ENCODE data around the gene GRM8.

The GRM8 gene

GRCh38 chr7:126656165-126656564 lies 596.6 kb downstream of the GRM8 start:
- no peak for DNase-seq

DNA sequence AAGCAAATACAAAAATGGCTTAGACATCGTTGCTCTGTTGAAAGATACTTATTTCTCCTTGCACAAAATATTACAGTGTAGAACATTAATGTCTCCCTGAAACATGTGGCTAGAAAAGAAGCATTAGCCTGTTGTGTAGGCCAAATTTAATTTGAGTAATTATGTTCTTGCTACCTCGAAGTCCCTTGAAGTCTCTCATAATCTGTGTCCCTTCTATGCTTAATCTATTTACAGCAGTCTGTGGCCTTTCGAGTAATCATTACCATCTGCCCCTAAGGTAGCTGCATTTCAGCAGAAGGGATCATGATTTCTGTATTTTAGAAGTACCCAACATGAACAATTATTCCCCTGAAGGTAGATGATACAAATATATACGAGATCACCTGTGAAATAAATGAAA lies 615.2 kb downstream of the GRM8 start:
- DNase-seq = no peak

DNA sequence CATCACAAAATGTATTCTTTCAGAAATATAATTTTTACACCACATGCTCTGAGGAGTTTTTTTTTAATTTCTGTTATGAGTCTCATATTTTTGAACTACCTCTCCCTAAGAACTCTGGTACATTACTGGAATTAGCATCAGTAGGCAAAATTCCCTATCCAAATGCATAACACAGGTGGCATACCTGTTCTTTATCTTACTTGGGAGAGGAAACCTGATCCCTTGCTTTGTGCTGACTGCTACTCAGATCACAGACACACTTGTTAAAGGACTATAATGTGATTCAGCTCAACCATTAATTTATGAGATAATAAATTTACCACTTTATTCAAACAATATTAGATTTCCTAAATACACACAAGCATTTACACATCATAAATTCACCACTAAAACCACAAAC lies 617.2 kb downstream of the GRM8 start:
- DNase-seq = no peak

- no peak for DNase-seq
Measured at GRCh38 chr7:126608339-126608776, 644.4 kb downstream of the GRM8 start.

GRCh38 chr7:126606331-126606730 lies 646.4 kb downstream of the GRM8 start:
- DNase-seq = no peak

DNA sequence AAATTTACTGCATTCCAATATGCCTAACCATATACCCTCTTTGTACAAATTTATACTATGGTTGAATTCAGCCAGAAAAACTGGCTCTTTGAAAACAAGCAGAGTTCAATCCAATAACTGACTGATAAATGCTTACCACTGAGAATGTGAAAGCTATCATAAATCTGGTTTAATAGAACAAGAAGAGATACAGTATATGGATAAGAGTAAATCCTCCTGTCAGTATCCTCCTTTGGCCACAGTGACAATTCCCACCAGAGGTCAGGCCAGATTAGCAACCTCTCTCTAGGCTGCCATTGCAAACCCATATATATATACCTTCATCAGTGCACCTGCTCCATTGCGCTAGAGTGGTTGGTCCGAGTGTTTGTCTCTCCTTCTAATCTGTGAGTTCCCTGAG lies 647.2 kb downstream of the GRM8 start:
- no peak for DNase-seq

DNA sequence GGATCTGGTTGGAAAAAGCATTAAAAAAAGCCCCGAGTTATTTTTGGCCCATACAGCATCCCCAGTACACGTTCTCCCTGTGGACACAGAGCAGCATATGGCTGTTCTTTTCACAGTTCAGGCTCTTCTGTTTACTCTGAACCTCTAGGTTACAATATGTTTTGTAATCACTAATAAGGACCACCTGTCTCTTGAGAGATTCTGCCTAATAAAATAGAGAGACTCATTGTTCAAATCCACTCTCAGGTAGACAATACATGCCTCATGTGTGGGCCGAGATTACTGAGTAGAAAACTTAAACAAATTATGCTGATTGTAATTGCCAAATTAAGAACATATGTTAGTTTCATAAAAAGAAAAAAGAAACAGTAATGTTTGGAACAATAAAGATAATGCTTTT lies 647.7 kb downstream of the GRM8 start:
- no peak for DNase-seq

- no peak for DNase-seq
Measured at GRCh38 chr7:126589068-126589684, 663.6 kb downstream of the GRM8 start.

DNA sequence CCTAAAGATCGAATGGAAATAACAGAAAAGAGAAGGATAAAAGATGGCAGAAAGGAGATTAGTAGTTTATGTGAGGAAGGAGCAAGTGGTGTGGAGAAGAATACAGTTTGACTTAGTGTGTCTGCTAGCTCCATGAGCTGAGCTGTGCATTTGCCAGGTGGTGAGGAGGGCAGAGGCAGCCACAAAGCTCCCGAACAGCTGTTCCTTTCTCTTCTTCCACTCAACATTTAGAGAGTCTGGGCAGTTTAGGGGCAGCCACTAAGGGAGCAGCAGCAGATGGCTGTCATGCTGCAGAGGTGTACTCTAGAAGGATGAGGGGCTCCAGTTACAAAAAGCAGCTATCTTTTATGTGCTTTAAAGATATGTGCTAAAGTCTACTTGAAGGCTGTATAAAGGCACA lies 674.4 kb downstream of the GRM8 start:
- no peak for DNase-seq

DNA sequence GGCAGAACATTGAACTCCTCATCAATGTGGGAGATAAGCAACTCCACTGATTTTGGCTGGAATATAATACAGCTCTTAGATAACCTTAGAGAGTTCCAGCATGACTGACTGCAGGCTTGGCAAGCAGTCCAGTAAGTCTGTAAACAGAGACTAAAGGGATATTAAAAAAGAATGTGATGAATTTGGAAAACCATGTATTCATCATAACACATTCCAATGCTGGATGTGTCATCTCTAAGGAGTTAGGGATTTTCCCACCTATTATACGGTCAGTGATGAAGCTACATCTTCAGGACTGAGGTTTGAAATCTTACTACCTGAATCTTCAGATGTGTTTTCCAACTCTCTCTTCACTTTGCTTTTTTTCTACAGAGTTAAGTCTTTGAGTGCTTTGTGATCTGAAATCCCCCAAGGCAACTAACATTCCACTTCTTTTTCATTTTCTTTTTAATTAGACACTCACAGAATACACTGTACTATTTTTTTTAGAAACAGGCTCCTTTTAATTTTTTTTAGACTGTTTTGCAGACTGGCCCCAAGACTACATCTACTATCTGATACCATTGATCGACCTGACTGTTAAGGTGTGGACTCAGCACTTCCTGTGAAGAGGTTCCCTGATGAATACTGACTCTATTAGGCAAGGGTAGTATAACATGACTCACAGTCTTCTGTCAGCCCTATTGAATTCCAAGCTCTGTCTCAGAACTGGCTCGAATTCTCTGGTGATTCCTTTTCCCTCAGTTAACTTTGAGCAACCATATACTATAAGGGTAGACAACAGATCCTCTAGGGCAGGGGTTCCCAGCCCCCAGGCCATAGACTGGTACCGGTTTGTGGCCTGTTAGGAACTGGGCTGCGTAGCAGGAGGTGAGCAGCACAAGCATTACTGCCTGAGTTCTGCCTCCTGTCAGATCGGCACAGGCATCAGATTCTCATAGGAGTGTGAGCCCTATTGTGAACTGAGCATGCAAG lies 678.2 kb downstream of the GRM8 start:
- DNase-seq = no peak

DNA sequence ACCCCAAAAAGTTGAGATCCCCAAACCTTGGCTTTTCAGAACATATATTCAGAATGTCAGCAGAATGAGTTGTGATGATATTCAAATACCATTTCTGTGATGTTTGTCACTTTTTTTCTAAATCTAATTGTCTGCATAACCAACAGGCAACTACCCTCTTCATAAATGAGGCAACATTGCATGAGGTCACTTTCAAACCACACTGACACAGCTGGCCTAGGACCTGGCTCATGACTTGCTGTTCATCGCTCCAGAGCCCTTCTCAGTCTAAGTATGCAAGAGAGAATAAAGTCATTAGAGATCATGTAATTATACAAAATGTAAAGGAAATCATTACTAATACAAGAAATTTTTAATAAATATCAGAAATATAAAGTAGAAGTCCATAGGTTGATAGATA lies 681.9 kb downstream of the GRM8 start:
- DNase-seq = no peak

DNA sequence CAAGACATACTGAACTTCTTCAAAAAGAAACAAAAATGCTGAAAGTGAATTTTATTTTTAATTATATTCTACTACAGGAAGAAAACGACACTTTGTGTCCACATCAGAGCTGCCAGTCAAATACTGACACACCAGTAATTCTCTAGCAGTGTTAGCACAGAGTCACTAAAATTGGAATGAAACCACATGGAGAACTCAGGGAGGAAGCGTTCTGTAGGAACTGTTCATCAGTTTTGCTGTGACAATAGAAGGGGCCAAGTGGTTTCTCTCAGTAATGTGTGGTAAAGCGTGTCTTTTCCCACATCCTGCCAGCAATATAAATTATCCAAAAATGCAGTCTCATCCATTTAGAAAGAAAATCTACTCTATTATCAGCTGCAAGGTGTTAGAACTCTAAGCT lies 683.3 kb downstream of the GRM8 start:
- DNase-seq = no peak

GRCh38 chr7:126557271-126557670 lies 695.5 kb downstream of the GRM8 start:
- DNase-seq = no peak

DNA sequence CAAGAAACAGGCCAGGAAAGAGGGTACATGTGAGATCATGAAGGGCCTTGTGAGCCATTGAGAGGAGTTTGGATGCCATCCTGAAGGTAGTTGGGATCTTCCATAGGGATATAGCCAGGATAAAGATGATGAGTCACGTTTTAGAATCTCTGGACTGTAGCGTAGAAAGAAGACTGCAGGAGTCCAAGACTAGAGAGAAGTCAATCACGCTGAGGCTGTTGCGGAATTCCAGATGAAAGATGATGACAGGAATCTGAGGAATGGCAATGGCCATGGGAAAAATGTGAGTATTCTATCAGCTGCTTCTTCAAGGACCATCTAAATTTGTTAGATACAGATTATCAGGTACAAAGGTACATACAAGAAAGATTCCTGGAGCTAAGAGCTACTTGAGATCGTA lies 711.3 kb downstream of the GRM8 start:
- no peak for DNase-seq

DNA sequence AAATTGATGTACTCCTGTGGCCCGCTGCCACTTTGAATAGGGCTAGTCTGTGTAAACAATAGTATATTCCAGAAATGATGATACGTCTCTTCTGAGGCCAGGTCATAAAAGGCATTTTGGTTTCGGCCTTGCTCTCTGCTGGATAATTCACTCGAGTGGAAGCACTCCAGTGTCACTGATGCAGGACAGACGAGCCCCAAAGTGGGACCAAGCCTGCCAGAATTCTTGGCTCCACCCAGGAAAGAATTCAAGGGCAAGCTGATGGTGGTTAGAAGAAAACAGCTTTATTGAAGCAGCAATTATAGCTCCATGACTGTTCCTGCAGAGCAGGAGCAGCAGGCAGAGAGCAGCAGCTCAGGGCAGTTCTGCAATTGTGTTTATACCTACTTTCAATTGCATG lies 717.6 kb downstream of the GRM8 start:
- no peak for DNase-seq

GRCh38 chr7:126533715-126534114 lies 719.0 kb downstream of the GRM8 start:
- DNase-seq = no peak

- DNase-seq = no peak
Measured at GRCh38 chr7:126529833-126530232, 722.9 kb downstream of the GRM8 start.

DNA sequence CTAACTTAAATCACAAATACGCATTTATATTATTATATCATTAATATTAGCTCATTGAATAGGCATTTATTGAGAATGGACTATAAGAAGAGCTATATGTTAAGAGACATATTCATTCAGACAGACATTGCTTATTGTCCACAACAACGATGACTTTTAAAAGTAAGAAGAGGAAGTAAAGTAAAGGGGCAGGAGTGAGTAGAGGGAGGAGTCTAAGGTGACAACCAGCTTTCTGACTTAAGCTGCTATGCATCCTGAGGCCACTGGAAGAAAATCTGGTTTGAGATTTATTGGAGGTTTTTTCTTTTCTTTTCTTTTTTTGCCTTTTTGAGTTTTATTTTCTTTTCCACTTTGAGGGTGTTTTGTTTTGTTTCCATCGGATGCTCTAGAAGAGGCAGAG lies 723.5 kb downstream of the GRM8 start:
- no peak for DNase-seq

DNA sequence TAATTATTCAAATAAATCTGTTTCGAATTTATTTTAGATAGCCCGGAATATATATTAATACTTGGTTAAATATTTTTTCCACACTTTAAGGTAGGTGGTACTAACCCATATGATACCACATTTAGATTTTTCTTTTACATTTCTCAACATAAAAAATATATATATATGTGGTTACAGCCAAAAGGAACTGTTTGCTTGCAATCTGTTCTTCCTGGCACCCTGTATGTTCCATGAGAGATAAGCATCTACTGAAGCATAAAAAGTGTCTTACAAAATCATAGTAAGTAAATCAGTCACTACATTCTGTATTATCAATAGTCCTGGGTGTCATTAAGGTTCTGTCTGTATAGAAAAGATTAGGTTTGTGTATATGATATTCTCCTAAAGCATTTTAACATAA lies 726.8 kb downstream of the GRM8 start:
- DNase-seq = no peak

GRCh38 chr7:126524967-126525366 lies 727.8 kb downstream of the GRM8 start:
- DNase-seq = no peak

- DNase-seq = no peak
Measured at GRCh38 chr7:126511046-126511445, 741.7 kb downstream of the GRM8 start.

- no peak for DNase-seq
Measured at GRCh38 chr7:126501617-126502016, 751.1 kb downstream of the GRM8 start.

GRCh38 chr7:126499481-126499880 lies 753.3 kb downstream of the GRM8 start:
- no peak for DNase-seq

- DNase-seq = no peak
Measured at GRCh38 chr7:126495733-126496132, 757.0 kb downstream of the GRM8 start.

Measured in stimulated activated naive CD4-positive, alpha-beta T cell (primary cell).